Astrocyte (in vitro differentiated cells and primary cell): ENCODE measurements around the gene MAP3K3. TPM values are rescaled to one million over a fixed set of nuclear protein-coding genes. Genes with fewer than 3 reads are reported as not detected.

Source experiments
- DNase-seq: peaks from one replicate; pipeline ENCODE4 v3.0.0-alpha.2; 2010; ENCODE audit warnings: low read depth
- FAIRE-seq: peaks from 2 replicates; lab custom pipeline; 2011; peaks lifted over from hg19 to GRCh38; lab: Jason Lieb, UNC
- H2AFZ ChIP-seq: 2 replicates; pipeline ENCODE4 v1.6.0; 2012; ENCODE audit warnings: low read depth, low read length, inconsistent platforms
- H3K27ac ChIP-seq: 2 replicates; pipeline ENCODE4 v1.5.1; 2011; ENCODE audit warnings: low read depth, low read length, inconsistent platforms
- H3K27me3 ChIP-seq: 2 replicates; pipeline ENCODE4 v1.6.0; 2011; ENCODE audit warnings: low read length, inconsistent platforms; ENCODE audit not compliant: insufficient read depth
- H3K36me3 ChIP-seq: 2 replicates; pipeline ENCODE4 v1.5.1; 2011; ENCODE audit warnings: low read length, inconsistent platforms; ENCODE audit not compliant: insufficient read depth
- H3K4me1 ChIP-seq: 2 replicates; pipeline ENCODE4 v1.5.1; 2011; ENCODE audit warnings: low read length, inconsistent platforms; ENCODE audit not compliant: insufficient read depth
- H3K4me2 ChIP-seq: 2 replicates; pipeline ENCODE4 v1.6.0; 2012; ENCODE audit warnings: low read length, inconsistent platforms
- H3K4me3 ChIP-seq: 2 replicates; pipeline ENCODE4 v1.5.1; 2011; ENCODE audit warnings: low read depth, mild to moderate bottlenecking, low read length, inconsistent platforms; ENCODE audit not compliant: insufficient read depth
- H3K79me2 ChIP-seq: 2 replicates; pipeline ENCODE4 v1.6.0; 2012; ENCODE audit warnings: mild to moderate bottlenecking, low read length, inconsistent platforms; ENCODE audit not compliant: insufficient read depth
- H3K9ac ChIP-seq: 2 replicates; pipeline ENCODE4 v1.6.0; 2012; ENCODE audit warnings: mild to moderate bottlenecking, low read length, inconsistent platforms
- H3K9me3 ChIP-seq: 2 replicates; pipeline ENCODE4 v1.5.1; 2012; ENCODE audit warnings: low read depth, mild to moderate bottlenecking, low read length, inconsistent platforms; ENCODE audit not compliant: insufficient read depth
- H4K20me1 ChIP-seq: 2 replicates; pipeline ENCODE4 v1.6.0; 2012; ENCODE audit warnings: low read length, inconsistent platforms; ENCODE audit not compliant: insufficient read depth
- H3K27ac Mint-ChIP-seq: one replicate; pipeline ENCODE4 v1.8.0; 2021; ENCODE audit warnings: mild to moderate bottlenecking, mixed read lengths; ENCODE audit not compliant: unreplicated experiment
- H3K27me3 Mint-ChIP-seq: one replicate; pipeline ENCODE4 v1.8.0; 2021; ENCODE audit warnings: low read depth, mixed read lengths; ENCODE audit not compliant: unreplicated experiment
- H3K36me3 Mint-ChIP-seq: one replicate; pipeline ENCODE4 v1.8.0; 2021; ENCODE audit warnings: low read depth, mixed read lengths; ENCODE audit not compliant: unreplicated experiment
- H3K4me1 Mint-ChIP-seq: one replicate; pipeline ENCODE4 v1.8.0; 2021; ENCODE audit warnings: low read depth, mixed read lengths; ENCODE audit not compliant: unreplicated experiment
- H3K4me3 Mint-ChIP-seq: one replicate; pipeline ENCODE4 v1.8.0; 2021; ENCODE audit warnings: mild to moderate bottlenecking, moderate library complexity, mixed read lengths; ENCODE audit not compliant: unreplicated experiment
- H3K9me3 Mint-ChIP-seq: one replicate; pipeline ENCODE4 v1.8.0; 2021; ENCODE audit warnings: mild to moderate bottlenecking, mixed read lengths; ENCODE audit not compliant: unreplicated experiment
- CTCF ChIP-seq: IDR thresholded peaks from 2 replicates; pipeline ENCODE4 v1.5.1; 2011; ENCODE audit warnings: low read depth, mild to moderate bottlenecking, inconsistent platforms, low read length, moderate library complexity; ENCODE audit not compliant: insufficient read depth
- EZH2 ChIP-seq: IDR thresholded peaks from 2 replicates; pipeline ENCODE4 v1.6.1; 2012; ENCODE audit warnings: mild to moderate bottlenecking, low read length, inconsistent platforms; ENCODE audit not compliant: insufficient read depth
- total RNA-seq: library from RNA; stranded (reverse); gene quantifications from 2 replicates; pipeline ENCODE4 v1.2.1, GENCODE V29; 2021

Gene MAP3K3
- total RNA-seq, 1 donor from 2014 or later = 30.5 TPM

- no peak overlapping the region for H3K27ac Mint-ChIP-seq
- no peak for FAIRE-seq
Measured at GRCh38 chr17:63578027-63578768, 44.0 kb upstream of the MAP3K3 start.

GRCh38 chr17:63578769-63579111 lies 43.5 kb upstream of the MAP3K3 start:
- Histone ChIP-seq H3K9me3 (no peaks in the 10 kb centered on the region), H3K27me3 (no peaks in the 10 kb centered on the region), H3K4me3 (no peak overlapping the region), H3K9ac (no peak overlapping the region), H4K20me1 (peaks cover 76% of the 10 kb centered on the region), H2AFZ (no peak overlapping the region), H3K4me1 (no peaks in the 10 kb centered on the region), H3K79me2 (peaks cover 57% of the 10 kb centered on the region), H3K27ac (no peak overlapping the region), H3K4me2 (no peak overlapping the region), H3K36me3 (peaks cover 29% of the 10 kb centered on the region)
- H3K27me3 Mint-ChIP-seq = no peaks in the 10 kb centered on the region
- no peaks in the 10 kb centered on the region for H3K9me3 Mint-ChIP-seq
- H3K27ac Mint-ChIP-seq = no peak overlapping the region
- TF ChIP-seq CTCF (no peak), EZH2 (no peak)
- no peak for FAIRE-seq
- H3K4me3 Mint-ChIP-seq = no peak overlapping the region
- peaks cover 10% of the 10 kb centered on the region for H3K4me1 Mint-ChIP-seq
- peaks cover 17% of the 10 kb centered on the region for H3K36me3 Mint-ChIP-seq
- no peak for DNase-seq

More at GRCh38 chr17:63578027-63578768, 44.0 kb upstream of the MAP3K3 start:
- Histone ChIP-seq H3K36me3 (peaks cover 25% of the 10 kb centered on the region), H3K79me2 (peaks cover 61% of the 10 kb centered on the region), H3K4me3 (no peak overlapping the region), H3K27me3 (no peaks in the 10 kb centered on the region), H3K9ac (no peak overlapping the region), H3K27ac (no peak overlapping the region), H3K4me1 (no peaks in the 10 kb centered on the region), H2AFZ (no peak overlapping the region), H3K9me3 (no peaks in the 10 kb centered on the region), H4K20me1 (peaks cover 77% of the 10 kb centered on the region), H3K4me2 (no peak overlapping the region)
- peaks cover 10% of the 10 kb centered on the region for H3K4me1 Mint-ChIP-seq
- H3K9me3 Mint-ChIP-seq = no peaks in the 10 kb centered on the region
- no peak overlapping the region for H3K4me3 Mint-ChIP-seq
- no peak for DNase-seq
- H3K27me3 Mint-ChIP-seq = no peaks in the 10 kb centered on the region
- H3K36me3 Mint-ChIP-seq = peaks cover 15% of the 10 kb centered on the region
- TF ChIP-seq CTCF = no peak
- no peak for TF ChIP-seq EZH2

GRCh38 chr17:63579633-63580032 lies 42.6 kb upstream of the MAP3K3 start:
- peaks cover 67% of the 10 kb centered on the region for H4K20me1 ChIP-seq
- no peaks in the 10 kb centered on the region for H3K27me3 ChIP-seq
- H3K9me3 ChIP-seq = no peaks in the 10 kb centered on the region
- no peaks in the 10 kb centered on the region for H3K9me3 Mint-ChIP-seq
- H3K27ac ChIP-seq = no peak overlapping the region
- no peaks in the 10 kb centered on the region for H3K27me3 Mint-ChIP-seq
- TF ChIP-seq EZH2 (no peak), CTCF (no peak)
- peaks cover 33% of the 10 kb centered on the region for H3K36me3 ChIP-seq
- peaks cover 10% of the 10 kb centered on the region for H3K4me1 Mint-ChIP-seq
- peaks cover 48% of the 10 kb centered on the region for H3K79me2 ChIP-seq
- no peak overlapping the region for H3K9ac ChIP-seq
- no peak overlapping the region for H3K4me3 ChIP-seq
- H3K27ac Mint-ChIP-seq = no peak overlapping the region
- H3K4me3 Mint-ChIP-seq = no peak overlapping the region
- H2AFZ ChIP-seq = no peak overlapping the region
- FAIRE-seq (no peak), DNase-seq (no peak)
- H3K36me3 Mint-ChIP-seq = peaks cover 20% of the 10 kb centered on the region
- no peak overlapping the region for H3K4me2 ChIP-seq
- no peaks in the 10 kb centered on the region for H3K4me1 ChIP-seq
